HG03097 (cell line): Measurements from ENCODE around the gene IGF2.

ENCODE experiments used
- ATAC-seq: cut with Tn5 transposase; IDR thresholded peaks from one replicate; pipeline ENCODE4 v1.9.1; 2021; ENCODE audit not compliant: unreplicated experiment, low FRiP score

Gene IGF2

DNA sequence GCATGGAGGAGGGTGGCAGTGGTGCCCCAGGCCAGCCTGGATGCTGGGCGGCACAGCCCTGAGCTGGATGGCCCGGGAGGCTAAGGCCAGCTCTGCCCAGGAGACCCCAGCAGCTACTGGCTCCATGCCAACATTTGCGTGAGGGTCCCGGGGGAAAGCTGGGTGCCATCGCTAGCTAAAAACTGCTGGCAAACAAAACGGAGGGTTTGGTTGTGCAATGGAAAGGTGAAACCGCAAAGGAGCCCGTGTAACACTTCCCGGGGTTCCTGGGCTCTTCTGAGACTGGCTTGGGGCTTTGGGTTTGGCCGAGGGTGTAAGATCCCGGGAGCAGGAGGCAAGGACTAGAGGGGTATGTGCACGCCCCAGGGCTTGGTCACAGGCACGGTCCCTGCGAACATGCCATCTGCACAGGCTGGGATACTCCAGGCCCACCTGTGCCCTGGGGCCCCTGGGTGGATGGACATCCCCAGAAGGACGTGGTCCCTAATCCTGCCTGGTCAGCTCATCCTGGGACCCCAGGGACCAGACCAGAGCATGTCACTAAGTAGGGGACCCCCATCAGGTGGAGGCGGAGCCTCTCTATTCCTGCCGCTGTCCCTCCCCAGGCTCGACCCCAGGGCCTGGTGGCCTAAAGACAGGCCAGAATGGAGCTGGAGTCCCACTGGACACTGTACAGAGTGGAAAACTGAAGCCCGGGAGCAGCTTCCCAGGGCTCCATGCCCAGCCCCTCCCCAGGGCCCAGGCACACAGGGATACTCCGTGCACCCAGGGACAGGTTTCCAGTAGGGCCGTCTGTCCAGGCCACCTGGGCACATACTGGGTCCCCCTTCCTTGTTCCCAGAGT, 44.6 kb downstream of the IGF2 start:
- no peak for ATAC-seq

DNA sequence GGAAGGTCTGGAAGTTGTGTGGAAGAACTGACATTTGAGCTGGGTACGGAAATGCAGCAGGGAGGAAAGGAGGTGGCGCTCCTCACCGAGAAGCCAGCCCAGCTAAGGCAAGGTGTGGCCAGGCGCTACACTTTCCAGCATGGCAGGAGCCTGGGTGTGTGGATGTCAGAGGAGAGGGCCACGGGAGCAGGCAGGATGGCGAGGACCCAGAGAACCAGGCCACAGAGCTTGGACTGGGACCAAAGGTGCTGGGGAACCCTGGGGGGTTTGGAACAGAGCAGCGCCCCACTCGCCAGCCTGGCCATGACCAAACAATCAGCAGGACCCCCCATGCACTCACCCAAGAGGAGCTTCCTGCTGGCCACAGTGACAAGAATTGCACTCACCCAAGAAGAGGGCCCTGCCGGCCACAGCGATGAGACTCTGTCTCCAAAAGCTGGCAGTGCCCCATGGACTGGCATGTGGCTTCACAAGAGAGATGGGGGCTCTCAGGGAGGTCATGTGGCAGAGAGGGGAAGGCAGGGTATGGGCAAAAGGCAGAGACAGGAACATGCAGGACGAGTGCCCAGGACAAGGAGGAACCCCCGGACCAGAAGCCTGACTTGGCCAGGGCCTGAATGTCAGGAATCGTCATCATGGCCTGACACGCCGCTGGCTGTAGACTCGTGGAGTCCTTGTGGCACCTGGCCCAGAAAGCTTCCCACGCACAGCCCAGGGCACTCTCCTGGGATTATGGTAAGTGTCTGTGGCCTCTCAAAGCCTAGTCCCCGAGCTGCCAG, 45.4 kb downstream of the IGF2 start:
- ATAC-seq, result no peak

DNA sequence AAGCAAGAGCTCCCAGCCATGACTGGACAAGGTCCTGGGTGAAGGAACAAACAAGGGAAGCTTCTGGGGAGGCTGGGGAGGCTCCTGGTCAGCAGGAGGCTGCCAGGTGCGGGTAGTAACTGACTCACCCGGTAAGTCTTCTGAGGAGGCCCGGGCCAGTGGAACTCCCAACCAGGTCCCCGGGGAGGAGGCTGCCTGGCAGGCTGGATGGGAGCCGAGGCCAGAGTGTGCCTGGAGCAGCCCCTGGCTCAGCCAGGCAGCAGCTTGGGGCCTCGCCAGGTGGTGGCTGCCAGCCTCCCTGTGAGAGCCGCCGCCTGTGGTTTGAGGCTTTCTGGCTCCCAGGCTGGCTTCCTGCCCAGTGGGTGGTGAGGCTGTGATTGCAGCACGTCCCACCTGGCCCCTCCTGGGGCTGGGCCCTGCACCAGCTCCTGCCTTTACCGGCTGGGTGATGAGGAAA, 46.2 kb downstream of the IGF2 start:
- no peak for ATAC-seq

DNA sequence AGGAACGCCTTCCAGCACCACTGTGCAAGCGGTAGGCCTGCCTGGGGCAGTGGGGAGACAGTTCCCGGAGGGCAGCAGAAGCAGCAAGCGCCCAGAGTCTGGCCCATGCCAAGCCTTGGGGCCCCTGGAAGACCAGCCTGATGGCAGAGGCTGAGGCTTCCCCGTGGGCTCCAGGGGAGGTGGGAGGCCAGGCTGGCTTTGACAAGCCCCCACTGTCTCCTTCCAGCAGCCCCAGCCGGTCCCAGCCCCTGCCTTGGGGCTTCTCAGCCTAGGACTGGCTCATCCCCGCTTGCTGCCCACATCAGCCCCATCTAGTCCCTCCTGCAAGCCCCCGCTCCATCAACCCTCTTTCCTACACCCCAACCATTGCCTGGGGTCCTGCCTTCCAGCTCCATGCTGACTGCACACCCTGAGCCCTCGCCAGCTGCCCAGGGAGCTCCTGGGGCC, 46.7 kb downstream of the IGF2 start:
- no peak for ATAC-seq

DNA sequence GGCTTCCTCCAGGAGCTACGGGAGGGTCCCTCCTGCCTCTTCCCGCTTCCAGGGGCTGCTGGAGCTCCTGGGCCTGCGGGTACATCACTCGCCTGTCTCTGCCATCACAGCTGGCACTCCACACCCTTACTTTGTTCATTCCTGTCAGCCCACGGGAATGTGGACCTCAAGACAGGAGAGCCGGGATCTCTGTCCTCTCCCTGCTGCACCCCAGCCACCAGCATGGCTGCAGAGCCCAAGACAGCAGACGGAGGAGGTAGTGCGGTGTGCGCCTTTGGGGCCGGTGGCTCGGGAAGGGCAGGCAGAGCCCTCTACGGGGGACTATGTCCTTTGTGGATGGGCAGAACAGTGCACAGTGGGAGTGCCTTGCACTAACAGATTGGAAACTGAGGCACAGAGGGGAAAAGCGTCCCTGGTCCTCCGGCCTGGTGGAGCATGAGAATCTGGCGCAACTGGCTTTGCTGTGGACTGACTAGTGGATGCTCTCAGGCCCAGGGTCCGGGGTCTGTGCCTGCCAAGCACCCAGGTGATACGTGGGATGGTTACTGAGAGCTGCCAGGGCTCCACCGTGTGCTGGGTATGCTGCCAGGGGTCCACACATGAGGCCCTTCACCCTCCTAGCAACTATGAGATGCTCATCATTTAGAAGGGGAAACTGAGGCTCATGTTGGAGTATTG, 47.3 kb downstream of the IGF2 start:
- ATAC-seq, result no peak

DNA sequence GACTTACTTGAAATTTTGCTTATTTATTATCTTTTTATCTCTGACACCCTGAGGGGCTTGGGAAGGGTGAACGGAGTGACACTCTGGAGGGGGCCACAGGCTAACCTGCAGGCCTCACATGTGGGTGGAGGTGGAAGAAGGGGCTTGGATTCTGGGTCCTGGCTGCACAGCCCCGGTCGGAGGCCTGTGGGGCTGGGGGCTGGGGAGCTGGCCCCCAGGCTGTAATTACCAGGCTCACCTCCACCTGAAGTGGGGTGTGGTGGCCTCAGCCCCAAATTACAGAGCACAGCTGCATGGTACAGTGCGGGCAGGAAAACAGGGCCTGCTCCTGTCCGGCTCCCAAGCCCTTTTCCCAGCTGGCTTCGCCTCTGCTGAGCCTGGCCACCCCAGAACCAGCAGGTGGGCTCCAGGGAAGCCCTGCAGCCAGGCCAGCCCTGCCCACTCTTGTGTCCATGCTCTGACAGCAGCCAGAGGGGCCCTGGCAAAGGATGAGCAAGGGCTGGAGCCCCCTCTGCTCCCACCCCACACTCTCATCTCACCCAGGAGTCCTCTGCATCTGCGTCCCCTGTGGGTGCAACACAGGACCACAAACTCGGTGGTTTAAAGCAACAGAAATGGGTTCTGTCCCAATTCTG, 48.0 kb downstream of the IGF2 start:
- ATAC-seq, result no peak

DNA sequence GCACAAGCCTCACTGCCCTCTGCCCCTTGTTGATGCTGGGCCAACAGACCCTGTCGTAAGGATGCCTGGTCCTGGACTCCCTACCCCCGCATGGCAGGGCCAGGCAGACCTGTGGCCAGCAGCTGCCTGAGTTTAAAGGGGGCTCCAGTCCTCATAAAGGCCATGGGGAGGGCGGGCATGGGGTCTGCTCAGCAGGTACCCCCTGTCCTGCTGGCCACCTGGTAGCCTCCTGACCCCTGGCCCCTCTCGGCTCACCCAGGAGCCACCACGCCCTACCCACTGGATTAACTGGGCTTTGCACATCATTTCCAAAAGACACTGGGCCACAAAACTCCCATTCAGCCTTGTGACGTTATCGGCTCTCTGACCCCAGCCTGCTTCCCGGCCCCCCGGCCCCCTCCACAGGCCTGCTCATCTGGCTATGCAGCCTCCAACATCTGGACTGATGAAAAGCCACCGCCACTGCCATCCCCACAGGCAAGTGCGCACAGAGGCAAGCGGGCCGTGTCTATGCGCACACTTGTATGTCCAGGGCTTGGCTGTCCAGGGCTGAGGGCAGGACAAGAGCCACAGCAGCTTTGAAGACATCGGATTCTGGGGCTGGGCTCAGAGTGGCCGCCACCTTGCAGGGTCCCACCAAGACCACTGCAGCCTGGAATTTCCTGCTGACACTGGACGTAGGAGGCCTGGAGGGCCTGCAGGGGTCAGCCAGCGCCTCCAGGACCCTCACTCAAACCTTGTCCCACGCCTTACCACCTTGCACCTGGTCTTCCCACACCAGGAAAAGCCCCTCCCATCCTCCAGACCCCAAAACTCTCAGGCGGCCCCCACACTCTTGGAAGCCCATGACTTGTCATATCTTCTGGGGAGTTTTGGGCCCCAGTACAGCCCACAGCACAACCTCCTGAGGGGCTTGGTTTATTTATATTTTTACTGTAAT, 48.7 kb downstream of the IGF2 start:
- ATAC-seq, result no peak

DNA sequence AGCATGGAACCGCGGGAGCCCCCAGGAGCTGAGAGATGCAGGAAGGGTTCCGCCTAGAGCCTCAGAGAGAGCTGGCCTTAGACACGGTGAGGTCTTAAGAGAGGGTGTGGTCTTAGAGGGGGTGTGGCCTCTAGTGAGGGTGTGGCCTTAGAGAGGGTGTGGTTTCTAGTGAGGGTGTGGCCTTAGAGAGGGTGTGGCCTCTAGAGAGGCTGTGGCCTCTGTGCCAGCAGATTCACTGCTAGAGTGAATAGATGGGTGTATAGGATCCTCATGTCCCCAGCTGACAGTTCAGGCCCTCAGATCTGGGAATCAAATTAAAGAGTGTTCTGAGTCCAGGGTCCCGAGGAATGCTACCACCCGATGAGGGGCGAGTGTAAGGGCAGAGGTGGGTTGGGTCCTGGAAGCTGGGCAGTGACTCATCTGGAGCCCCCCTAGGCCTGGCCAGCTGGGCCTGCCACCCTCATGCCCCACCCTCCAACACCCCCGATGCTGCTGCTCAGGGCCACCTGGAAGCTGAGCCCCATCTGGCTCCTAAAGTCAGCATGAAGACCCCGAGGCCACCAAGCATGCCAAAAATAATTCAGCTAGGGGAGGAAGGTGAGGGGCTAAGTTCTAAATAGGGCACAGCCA, 49.5 kb downstream of the IGF2 start:
- no peak for ATAC-seq

DNA sequence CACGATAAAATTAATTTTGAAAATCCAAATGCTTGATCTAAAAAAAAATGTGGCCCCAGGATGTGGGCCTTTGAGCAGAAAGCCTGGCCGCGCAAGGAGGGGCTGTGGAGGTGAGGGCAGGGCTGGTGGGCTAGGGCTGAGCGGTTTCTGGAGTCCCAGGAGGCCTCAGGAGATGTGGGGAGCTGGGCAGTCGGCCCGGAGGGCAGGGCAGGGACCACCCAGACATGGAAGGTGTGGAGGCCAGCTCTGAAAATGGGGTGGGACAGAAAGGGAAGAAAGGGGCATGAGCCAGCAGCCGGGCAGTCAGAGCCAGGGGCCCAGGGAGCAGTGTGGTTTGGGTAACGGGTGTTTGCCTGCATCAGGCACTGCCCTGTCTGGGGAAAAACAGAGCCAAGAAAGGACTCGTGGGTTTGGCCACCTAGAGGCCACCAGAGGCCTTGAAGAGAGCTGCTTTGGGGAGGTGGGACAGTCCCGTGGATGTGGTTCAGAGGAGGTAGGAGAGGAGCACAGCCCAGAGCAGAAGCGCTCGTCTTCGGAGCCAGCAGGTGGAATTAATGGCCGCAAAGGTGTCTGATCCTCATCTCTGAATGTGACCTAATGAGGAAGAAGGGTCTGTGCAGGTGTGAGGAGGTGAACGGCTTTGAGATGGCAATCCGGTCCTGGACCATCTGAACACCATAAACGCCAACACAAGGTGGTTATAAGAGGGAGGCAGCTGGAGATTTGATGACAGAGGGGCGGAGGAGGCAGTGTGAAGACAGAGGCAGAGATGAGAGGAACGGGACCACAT, 50.2 kb downstream of the IGF2 start:
- ATAC-seq, result no peak

DNA sequence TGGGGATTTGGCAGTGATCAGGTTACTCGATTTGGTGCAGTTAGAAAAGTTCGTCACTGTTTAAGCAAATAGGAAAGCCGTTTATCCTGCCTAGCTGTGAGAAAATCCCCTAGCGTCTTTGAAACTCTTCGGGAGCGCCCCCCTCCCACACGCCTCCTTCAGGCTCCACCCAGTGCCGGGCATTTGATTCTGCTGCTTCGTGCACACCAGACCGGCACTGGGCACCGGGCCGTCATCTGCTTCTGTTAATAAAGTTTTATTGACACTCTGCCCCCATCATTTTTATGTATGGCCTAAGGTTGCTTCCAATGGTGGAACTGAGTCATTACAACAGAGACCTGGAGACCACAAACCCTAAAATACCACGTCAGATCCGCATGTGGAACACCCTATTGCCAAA, 50.9 kb downstream of the IGF2 start:
- ATAC-seq, result no peak

DNA sequence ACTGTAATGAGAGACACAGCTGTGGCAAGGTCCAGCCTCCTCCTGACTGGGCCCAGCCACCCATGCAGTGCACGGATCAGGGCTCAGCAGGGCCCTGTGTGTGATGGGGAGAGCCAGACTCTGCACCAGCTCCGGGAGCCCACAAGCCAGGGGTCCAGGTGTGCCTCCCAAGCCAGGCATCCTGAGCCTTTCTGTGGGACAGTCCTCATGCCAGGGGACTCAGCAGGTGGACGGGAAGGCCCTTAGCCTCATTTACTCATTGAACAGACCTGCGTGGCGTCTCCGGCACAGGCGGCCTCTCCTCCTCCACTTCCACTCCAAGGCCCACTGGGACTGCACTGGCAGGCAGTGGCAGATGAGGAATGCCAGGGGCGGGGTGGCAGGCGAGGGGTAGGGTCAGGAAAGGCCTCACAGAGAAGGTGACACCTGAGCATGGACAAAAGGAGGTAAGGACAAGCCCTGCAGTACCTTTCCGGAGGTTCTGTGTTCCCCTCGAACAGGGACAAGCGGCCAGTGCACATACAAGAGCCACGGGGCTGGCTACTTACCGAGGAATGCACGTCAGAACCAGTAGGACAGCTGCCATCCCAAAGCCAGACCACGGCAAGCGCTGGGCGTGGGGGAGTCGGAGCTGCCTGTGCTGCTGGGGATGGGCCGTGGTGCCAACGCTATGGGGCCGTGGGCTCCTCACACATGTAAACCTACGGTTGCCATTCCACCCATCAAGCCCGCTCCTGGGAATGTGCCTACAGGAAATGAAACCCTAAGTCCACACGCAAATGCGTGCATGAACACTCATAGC, 52.7 kb downstream of the IGF2 start:
- ATAC-seq, result no peak

DNA sequence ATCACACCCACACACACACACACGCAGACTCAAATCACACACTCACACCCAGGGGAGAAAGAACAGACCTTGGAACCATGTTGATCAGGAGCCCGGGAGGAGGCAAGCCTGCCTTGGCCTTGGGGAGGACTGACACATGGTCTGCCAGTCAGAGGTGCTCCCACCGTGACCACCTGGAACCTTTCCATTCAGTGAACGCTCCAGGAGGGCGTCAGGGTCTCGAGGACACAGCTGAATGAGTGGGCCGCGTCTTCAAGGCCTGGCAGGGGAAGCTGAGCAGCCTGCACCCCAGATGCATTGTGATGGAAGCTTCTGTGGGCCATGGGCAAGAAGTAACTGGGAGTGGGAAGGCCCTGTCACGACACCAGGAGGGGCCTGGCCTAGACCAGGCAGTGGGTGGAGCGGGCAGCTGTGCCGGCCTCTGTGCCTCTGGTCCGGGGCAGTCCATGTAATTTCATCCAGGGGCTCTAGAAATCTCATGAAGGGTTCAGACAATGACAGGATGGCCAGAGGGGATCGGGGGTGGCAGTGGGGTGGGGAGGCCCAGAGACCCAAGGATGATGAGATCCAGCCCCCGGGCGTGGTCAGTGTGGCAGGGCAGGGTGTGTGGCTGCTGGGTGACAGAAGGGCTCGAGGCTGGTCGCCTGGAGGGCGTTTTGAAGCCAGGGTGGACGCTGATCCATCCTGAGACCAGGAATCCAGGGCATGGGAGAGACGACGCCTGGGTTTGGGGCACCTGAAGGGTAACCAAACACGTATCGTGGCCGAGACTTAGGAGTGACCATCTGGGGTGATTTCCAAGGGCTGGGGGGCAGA, 53.7 kb downstream of the IGF2 start:
- ATAC-seq, result no peak

DNA sequence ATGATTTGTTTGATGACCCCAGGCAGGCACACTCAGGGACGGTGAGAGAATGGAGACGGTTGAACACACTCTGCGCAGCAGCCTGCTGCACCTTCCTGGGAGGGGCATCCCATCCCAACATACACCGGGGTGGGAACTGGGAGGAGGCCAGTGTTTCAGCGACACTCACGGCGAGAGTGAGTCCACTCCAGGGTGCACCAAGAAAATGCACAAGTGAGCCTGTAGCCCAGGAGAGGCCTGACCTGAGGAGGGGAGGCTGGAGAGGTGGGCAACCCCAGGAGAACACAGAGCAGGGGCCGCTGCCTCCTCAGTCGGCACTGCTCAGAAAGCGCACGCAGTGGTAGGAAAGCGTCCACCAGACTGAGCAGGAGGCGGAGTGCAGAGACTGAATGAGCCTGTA, 54.5 kb downstream of the IGF2 start:
- no peak for ATAC-seq
